GM21717 (cell line): ENCODE results near the gene VEZT.

Experiments used
- ATAC-seq: cut with Tn5 transposase; IDR thresholded peaks from one replicate; pipeline ENCODE4 v1.9.1; 2021; ENCODE audit warnings: mild to moderate bottlenecking, moderate library complexity; ENCODE audit not compliant: unreplicated experiment

The VEZT gene

DNA sequence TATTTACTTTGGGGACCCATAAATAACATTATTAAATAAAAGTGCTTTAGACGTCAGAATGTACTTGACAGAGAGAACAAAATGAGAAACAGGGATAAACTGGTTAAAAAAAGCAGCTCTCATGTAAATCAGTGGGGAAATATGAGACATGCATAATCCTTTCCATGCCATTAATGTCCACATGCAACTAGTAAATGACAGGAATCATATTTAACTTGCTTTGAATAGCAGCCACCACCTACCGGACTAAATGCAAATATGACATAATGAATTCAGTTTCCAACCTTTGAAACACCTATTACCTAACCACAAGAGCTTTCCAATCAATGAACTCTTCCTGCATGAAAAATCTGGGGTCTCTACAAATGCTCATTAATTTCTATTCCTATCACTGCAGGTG is 20.0 kb upstream of the VEZT start:
- ATAC-seq: no peak

DNA sequence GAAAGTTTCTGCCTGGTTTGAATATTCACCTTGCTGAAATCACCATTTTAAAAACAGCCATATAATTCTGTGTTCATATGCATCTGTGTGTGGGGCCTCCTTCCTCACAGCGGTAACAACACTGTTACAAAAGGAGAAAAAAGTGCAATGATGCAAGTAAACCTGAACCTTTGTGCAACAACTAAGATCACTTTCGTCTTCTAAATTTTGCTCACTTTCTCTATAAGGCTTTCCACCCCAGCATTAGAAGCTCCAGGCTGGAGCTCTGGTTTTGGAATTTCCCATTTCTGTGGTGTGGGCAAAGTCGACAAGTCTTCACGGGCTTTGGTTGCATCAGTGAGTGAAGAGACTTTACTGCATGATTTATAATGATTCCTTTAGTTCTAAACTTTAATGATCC is 18.7 kb upstream of the VEZT start:
- peak; percentile 65 for ATAC-seq

DNA sequence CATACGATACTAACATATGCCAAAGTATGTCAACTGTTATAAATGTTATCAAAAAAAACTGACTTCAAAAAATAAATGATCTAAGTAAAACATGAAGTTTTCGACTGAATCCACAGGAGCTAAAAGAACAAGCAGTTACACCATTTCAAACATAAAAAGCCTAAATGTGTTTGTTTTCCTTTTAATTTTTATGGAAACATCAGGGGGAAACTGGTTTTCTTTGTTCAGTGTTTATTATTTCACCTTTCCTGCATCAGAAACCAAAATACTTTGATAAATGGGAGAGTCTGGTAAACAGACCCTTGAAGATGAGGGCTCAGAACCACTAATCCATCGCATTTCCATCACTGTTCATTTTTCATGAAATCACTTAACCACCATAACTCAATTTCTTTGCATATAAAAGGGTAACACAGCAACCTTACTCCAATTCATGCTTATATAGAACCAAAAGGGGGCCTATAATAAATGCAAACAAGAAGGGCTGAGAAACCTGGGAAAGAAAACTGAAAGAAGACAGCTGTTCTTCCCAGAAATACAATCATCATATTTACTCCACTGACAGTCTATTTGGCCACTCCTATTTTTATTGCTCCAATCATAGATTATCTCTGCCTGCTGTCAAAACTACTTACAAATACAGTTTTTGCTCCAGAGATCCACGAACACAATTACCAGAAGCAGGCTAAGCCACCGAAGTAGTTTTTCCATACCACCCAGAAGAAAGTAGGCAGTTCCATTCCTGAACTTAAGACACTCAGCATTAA is 17.3 kb upstream of the VEZT start:
- ATAC-seq: no peak

DNA sequence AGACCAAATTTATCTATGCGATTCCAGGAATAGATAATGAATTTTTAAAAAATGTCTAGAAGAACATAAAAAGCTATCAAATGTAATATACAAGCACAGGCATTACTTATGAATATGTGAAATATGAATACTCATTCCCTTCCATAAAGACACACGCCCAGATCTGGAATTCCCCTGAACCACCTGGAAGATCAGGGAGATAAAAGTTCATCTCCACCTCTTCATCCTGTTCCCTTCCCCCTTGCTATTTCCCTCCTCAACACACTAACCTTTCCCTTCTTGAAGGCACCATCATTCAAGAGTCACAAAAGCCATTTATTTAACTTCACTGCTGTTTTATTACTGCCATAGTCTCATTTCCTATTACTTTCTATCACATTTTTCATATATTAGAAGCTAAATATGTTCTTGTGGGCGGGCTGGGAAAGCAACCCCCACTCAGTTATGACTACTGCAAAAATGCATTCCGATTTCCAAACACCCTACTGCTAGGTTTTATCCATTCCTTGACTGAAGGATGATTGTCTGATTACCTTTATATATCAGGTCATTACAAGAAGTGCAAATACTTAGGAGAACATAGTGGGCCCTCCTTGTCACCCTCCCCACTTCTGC is 16.4 kb upstream of the VEZT start:
- no peak for ATAC-seq

DNA sequence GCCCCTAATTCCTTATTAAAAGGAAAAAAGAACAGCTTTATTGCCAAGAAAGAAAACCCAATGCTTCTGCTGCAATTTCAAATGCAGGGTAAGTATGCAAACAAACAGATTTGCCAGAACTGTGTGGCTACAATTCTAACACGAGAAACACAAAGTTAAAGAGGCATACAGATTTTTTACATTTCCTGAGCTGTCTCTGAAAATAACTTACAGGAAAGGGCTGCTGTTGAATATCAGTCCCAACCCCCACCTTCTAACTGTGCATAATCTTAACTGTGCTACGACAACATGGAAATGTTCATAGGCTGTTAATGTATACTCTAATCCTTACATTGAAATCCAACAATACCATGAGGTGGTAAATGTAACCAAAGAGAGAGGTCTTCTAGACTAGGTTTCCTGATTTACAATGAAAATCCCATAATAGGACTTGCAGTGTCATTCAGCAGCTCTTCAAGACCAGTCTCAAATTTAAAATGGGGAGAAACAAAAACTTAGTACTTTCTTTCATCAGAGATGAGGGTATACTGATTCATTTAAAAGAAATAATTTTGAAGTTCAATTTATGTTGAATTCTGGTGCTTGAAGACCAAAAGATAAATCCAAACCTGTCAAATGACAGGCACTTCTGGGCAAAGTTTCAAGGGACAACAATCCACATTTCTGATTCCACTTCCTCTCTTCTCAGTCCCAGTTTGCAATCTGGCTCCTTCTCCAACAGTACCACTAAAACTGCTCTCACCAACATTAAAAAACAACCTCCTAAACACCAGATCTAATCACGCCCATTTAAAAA is 14.7 kb upstream of the VEZT start:
- no peak for ATAC-seq

- no peak for ATAC-seq
Observed at GRCh38 chr12:95203487-95204030, 14.0 kb upstream of the VEZT start.

GRCh38 chr12:95204141-95204866 is 13.3 kb upstream of the VEZT start:
- ATAC-seq: no peak

DNA sequence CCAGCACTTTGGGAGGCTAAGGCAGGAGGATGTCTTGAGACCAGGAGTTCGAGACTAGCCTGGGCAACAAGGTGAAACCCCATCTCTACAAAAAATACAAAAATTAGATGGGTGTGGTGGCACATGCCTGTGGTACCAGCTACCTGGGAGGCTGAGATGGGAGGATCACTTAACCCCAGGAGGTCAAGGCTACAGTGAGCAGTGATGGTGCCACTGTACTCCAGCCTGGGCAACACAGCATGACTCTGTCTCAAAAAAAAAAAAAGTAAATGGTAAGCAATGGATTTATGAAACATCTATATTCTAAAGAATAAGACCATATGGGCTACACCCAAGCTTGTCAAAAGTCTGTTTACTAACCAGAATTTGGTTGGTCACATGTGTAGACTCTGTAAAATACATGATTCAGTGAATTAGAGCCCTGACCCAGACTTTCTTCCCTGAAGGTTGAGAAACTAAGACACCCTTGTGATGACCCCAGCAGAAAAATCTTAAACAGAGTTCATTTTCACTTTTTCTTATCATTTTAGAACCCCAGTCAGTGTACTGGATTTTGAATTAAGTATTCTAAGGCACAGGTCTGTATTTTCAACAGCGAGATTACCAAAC is 12.5 kb upstream of the VEZT start:
- ATAC-seq: no peak

GRCh38 chr12:95205685-95206084 is 11.9 kb upstream of the VEZT start:
- ATAC-seq: no peak

DNA sequence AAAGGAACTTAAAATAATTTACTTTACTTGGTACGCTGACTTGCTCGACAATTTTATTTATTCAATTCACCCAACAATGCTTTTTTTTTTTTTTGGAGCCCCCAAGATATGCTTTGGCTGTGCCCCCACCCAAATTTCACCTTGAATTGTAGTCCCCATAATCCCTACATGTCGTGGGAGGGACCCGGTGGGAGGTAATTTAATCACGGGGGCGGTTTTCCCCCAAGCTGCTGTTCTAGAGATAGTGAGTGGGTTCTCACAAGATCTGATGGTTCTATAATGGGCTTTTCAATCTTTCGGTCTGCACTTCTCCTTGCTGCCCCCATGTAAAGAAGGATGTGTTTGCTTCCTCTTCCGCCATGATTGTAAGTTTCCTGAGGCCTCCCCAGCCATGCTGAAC is 10.7 kb upstream of the VEZT start:
- ATAC-seq: no peak

GRCh38 chr12:95207407-95207806 is 10.2 kb upstream of the VEZT start:
- no peak for ATAC-seq

DNA sequence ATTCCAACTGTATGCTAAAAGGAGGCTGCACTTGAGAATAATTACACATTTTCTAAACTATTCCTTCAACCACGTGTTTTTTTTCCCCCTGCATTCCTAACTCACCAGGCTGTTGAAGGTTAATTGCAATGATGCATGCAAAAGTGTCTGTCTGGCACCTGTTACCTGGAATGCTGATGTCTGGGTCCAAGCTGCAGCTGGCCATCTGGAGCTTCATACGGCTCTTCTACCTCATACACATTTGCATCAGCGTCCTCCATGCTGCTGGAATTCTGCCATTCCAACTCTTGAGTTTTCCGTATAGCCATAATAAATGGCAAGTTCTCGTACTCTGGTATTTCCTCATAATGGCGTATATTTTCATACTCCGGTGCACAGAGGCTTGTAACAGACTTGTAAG is 8.9 kb upstream of the VEZT start:
- ATAC-seq: no peak

DNA sequence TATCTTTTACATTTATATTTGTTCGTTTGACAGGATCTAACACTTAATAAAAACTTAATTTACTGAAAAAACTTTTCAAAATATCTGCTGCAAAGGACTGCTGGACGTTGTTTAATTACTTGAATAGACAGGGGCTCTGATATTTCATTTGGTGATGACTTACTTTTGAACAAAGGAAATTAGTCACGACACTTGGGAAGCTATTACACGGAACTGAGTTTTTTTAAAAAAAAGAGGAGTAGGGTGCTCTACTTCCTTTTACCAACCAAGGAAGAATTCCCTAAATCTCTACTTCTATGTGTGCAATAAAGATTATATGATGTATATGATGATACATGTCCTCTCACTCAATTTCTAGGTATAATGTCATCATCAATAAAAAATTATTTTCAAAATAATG is 5.0 kb upstream of the VEZT start:
- no peak for ATAC-seq

GRCh38 chr12:95213119-95213518 is 4.5 kb upstream of the VEZT start:
- ATAC-seq: no peak

GRCh38 chr12:95213928-95214327 is 3.7 kb upstream of the VEZT start:
- ATAC-seq: no peak

DNA sequence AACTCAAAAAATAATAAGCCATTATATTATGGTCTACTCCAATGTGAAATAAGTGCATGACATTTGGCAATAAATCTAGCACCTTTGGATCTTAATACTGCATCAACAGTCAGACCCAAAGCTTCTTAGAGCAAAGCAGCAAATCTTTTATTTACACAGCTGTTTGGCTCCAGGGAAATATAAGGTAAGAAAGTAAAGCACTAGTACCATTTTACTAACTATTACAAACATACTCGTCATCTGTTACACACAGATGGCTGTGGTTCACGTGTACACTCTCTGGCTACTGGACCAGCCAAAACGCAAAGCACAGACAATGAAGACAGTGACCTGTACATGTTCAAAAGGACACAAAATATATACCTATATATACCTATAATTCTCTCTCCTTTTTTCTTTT is 3.1 kb upstream of the VEZT start:
- no peak for ATAC-seq

- no peak for ATAC-seq
Observed at GRCh38 chr12:95215949-95216348, 1.7 kb upstream of the VEZT start.

GRCh38 chr12:95216711-95217376 is 763 bp upstream of the VEZT start:
- peak; percentile 23 for ATAC-seq

- no peak for ATAC-seq
Observed at GRCh38 chr12:95218150-95219133, 835 bp downstream of the VEZT start.
